HEK293T (cell line): ENCODE data around the gene DEFB114.

ENCODE experiments used
- CTCF ChIA-PET: fragments of 350-600 bp; formaldehyde crosslinking; extraction: SDS; loops from one replicate; lab custom pipeline; 2021; ENCODE audit warnings: antibody characterized with exemption, inconsistent platforms; lab: Yijun Ruan, JAX
- POLR2A ChIA-PET: fragments of 350-600 bp; formaldehyde crosslinking; extraction: SDS; loops from one replicate; lab custom pipeline; 2020; ENCODE audit warnings: antibody characterized with exemption, inconsistent platforms; lab: Yijun Ruan, JAX
- DNase-seq: peaks from one replicate; pipeline ENCODE4 v3.0.0; 2012; ENCODE audit warnings: mixed read lengths; ENCODE audit errors: extremely low spot score
- ARNT ChIP-seq: fragments of 450-650 bp; IDR thresholded peaks from 2 replicates; pipeline ENCODE4 v1.6.1; 2017; ENCODE audit warnings: mild to moderate bottlenecking
- BHLHE40 ChIP-seq: fragments of 450-650 bp; IDR thresholded peaks from 2 replicates; pipeline ENCODE4 v1.6.1; 2016; ENCODE audit warnings: mild to moderate bottlenecking, moderate library complexity, borderline replicate concordance
- CTBP1 ChIP-seq: fragments of 450-650 bp; IDR thresholded peaks from 2 replicates; pipeline ENCODE4 v1.6.1; 2016; ENCODE audit warnings: borderline replicate concordance
- ELF4 ChIP-seq: fragments of 450-650 bp; IDR thresholded peaks from 2 replicates; pipeline ENCODE4 v1.6.1; 2017; ENCODE audit warnings: antibody characterized with exemption
- FOXA1 ChIP-seq: fragments of 450-650 bp; IDR thresholded peaks from 2 replicates; pipeline ENCODE4 v1.6.1; 2016; ENCODE audit warnings: mild to moderate bottlenecking
- FOXK2 ChIP-seq: fragments of 450-650 bp; IDR thresholded peaks from 2 replicates; pipeline ENCODE4 v1.6.1; 2016; ENCODE audit warnings: mild to moderate bottlenecking
- FOXM1 ChIP-seq: fragments of 450-650 bp; IDR thresholded peaks from 2 replicates; pipeline ENCODE4 v1.6.1; 2017; ENCODE audit warnings: mild to moderate bottlenecking, borderline replicate concordance
- HDGF ChIP-seq: fragments of 450-650 bp; IDR thresholded peaks from 2 replicates; pipeline ENCODE4 v1.6.1; 2017; ENCODE audit warnings: antibody characterized with exemption, borderline replicate concordance
- L3MBTL2 ChIP-seq: fragments of 450-650 bp; conservative IDR thresholded peaks from 2 replicates; pipeline ENCODE4 v1.6.1; 2016; ENCODE audit warnings: mild to moderate bottlenecking
- LEF1 ChIP-seq: fragments of 450-650 bp; IDR thresholded peaks from 2 replicates; pipeline ENCODE4 v1.6.1; 2017; ENCODE audit warnings: mild to moderate bottlenecking, borderline replicate concordance
- NFRKB ChIP-seq: fragments of 450-650 bp; IDR thresholded peaks from 2 replicates; pipeline ENCODE4 v1.6.1; 2016; ENCODE audit warnings: mild to moderate bottlenecking, moderate library complexity
- PKNOX1 ChIP-seq: fragments of 450-650 bp; IDR thresholded peaks from 2 replicates; pipeline ENCODE4 v1.6.1; 2016
- SP1 ChIP-seq: fragments of 450-650 bp; IDR thresholded peaks from 2 replicates; pipeline ENCODE4 v1.6.1; 2017
- SUZ12 ChIP-seq: fragments of 450-650 bp; IDR thresholded peaks from 2 replicates; pipeline ENCODE4 v1.6.1; 2016; ENCODE audit warnings: mild to moderate bottlenecking
- TARDBP ChIP-seq: fragments of 450-650 bp; IDR thresholded peaks from 2 replicates; pipeline ENCODE4 v1.6.1; 2016
- ZNF384 ChIP-seq: fragments of 450-650 bp; IDR thresholded peaks from 2 replicates; pipeline ENCODE4 v1.6.1; 2016

Gene DEFB114

GRCh38 chr6:49966334-49966733 is 2.4 kb upstream of the DEFB114 start:
- no peak for DNase-seq
- POLR2A ChIA-PET = no interaction called here
- CTCF ChIA-PET = no interaction called here
- no peak for TF ChIP-seq ZNF384
- no peak for TF ChIP-seq FOXM1
- no peak for TF ChIP-seq BHLHE40
- no peak for TF ChIP-seq L3MBTL2
- TF ChIP-seq PKNOX1 = no peak
- TF ChIP-seq LEF1 = no peak
- TF ChIP-seq ELF4 = no peak
- TF ChIP-seq FOXK2 = no peak
- TF ChIP-seq SUZ12 = no peak
- no peak for TF ChIP-seq HDGF
- no peak for TF ChIP-seq NFRKB
- TF ChIP-seq TARDBP = no peak
- no peak for TF ChIP-seq SP1
- no peak for TF ChIP-seq CTBP1
- no peak for TF ChIP-seq FOXA1

- no peak for DNase-seq
- ChIA-PET CTCF (no interaction called here), POLR2A (no interaction called here)
- TF ChIP-seq TARDBP (no peak), FOXA1 (no peak), ELF4 (no peak), LEF1 (no peak), ARNT (no peak), SP1 (no peak), HDGF (no peak), FOXM1 (no peak), FOXK2 (no peak), BHLHE40 (no peak), NFRKB (no peak), ZNF384 (no peak), L3MBTL2 (no peak), PKNOX1 (no peak), CTBP1 (no peak), SUZ12 (no peak)
These were observed 5.8 kb downstream of the DEFB114 start for GRCh38 chr6:49958180-49958579.

GRCh38 chr6:49955847-49956246 is 8.1 kb downstream of the DEFB114 start:
- no peak for TF ChIP-seq ELF4
- TF ChIP-seq TARDBP = no peak
- no peak for TF ChIP-seq FOXA1
- CTCF ChIA-PET = no interaction called here
- POLR2A ChIA-PET = no interaction called here

GRCh38 chr6:49951926-49952325 is 12.0 kb downstream of the DEFB114 start:
- ChIA-PET POLR2A (no interaction called here), CTCF (no interaction called here)
- no peak for TF ChIP-seq SUZ12
- no peak for DNase-seq

More at GRCh38 chr6:49955847-49956246, 8.1 kb downstream of the DEFB114 start:
- DNase-seq = no peak

GRCh38 chr6:49950415-49950751 is 13.6 kb downstream of the DEFB114 start:
- TF ChIP-seq FOXK2 = no peak
- TF ChIP-seq ELF4 = no peak
- no peak for TF ChIP-seq SUZ12
- no peak for TF ChIP-seq L3MBTL2
- TF ChIP-seq ARNT = no peak
- no peak for TF ChIP-seq FOXM1
- no peak for TF ChIP-seq CTBP1
- TF ChIP-seq FOXA1 = no peak
- TF ChIP-seq PKNOX1 = no peak
- no peak for TF ChIP-seq TARDBP
- no peak for TF ChIP-seq LEF1
- TF ChIP-seq HDGF = no peak
- no peak for TF ChIP-seq ZNF384
- TF ChIP-seq NFRKB = no peak
- no peak for TF ChIP-seq BHLHE40
- no peak for TF ChIP-seq SP1
- CTCF ChIA-PET = no interaction called here
- POLR2A ChIA-PET = no interaction called here
- no peak for DNase-seq

GRCh38 chr6:49949062-49949461 is 14.9 kb downstream of the DEFB114 start:
- ChIA-PET POLR2A (no interaction called here), CTCF (no interaction called here)
- no peak for DNase-seq
- TF ChIP-seq SP1 = no peak
- TF ChIP-seq BHLHE40 = no peak
- no peak for TF ChIP-seq FOXK2
- TF ChIP-seq L3MBTL2 = no peak
- no peak for TF ChIP-seq TARDBP
- no peak for TF ChIP-seq ARNT
- TF ChIP-seq ZNF384 = no peak
- no peak for TF ChIP-seq ELF4
- TF ChIP-seq SUZ12 = no peak
- no peak for TF ChIP-seq FOXA1
- no peak for TF ChIP-seq PKNOX1
- no peak for TF ChIP-seq CTBP1
